ENCODE results near the gene CXCL12.

Gene CXCL12

GRCh38 chr10:44385026-44385695 lies at the start of gene CXCL12:
Gene CXCL12 (minus strand): TSS chr10:44385097. CDS start chr10:44385005, 92 bp downstream.
- DNase-seq = no peak

- no peak for DNase-seq
These were observed 42.6 kb upstream of the CXCL12 start for GRCh38 chr10:44427479-44427878.

GRCh38 chr10:44427037-44427436 lies 42.1 kb upstream of the CXCL12 start:
- no peak for DNase-seq

GRCh38 chr10:44426247-44427034 lies 41.5 kb upstream of the CXCL12 start:
- no peak for DNase-seq

GRCh38 chr10:44425466-44425865 lies 40.6 kb upstream of the CXCL12 start:
- DNase-seq = no peak

GRCh38 chr10:44424957-44425356 lies 40.1 kb upstream of the CXCL12 start:
- no peak for DNase-seq

GRCh38 chr10:44424298-44424697 lies 39.4 kb upstream of the CXCL12 start:
- no peak for DNase-seq

- no peak for DNase-seq
These were observed 37.7 kb upstream of the CXCL12 start for GRCh38 chr10:44422570-44423101.

GRCh38 chr10:44422153-44422552 lies 37.3 kb upstream of the CXCL12 start:
- DNase-seq = no peak

- no peak for DNase-seq
These were observed 35.1 kb upstream of the CXCL12 start for GRCh38 chr10:44419790-44420549.

- no peak for DNase-seq
These were observed 33.7 kb upstream of the CXCL12 start for GRCh38 chr10:44418637-44419036.

GRCh38 chr10:44417761-44418160 lies 32.9 kb upstream of the CXCL12 start:
- no peak for DNase-seq

- no peak for DNase-seq
These were observed 32.0 kb upstream of the CXCL12 start for GRCh38 chr10:44416936-44417335.

GRCh38 chr10:44416021-44416771 lies 31.3 kb upstream of the CXCL12 start:
- DNase-seq = no peak

GRCh38 chr10:44415121-44415520 lies 30.2 kb upstream of the CXCL12 start:
- DNase-seq = no peak

- DNase-seq = no peak
These were observed 28.5 kb upstream of the CXCL12 start for GRCh38 chr10:44413416-44413815.

- DNase-seq = no peak
These were observed 26.4 kb upstream of the CXCL12 start for GRCh38 chr10:44411251-44411650.

- DNase-seq = no peak
These were observed 20.0 kb upstream of the CXCL12 start for GRCh38 chr10:44404741-44405437.

- DNase-seq = no peak
These were observed 17.7 kb upstream of the CXCL12 start for GRCh38 chr10:44402465-44403195.

GRCh38 chr10:44400541-44400940 lies 15.6 kb upstream of the CXCL12 start:
- DNase-seq = no peak

All from SHP77 treated with DMSO at 0.1 percent for 48 hours (cell line).